Stimulated activated CD8-positive, alpha-beta memory T cell treated with anti-CD3 and anti-CD28 coated beads, Interleukin-12 subunit alpha, Interleukin-12 subunit beta, amount 100 ng/mL, for 24 hours (primary cell): ENCODE data around the gene MAPT.

ENCODE experiments used
- DNase-seq: peaks from one replicate; pipeline ENCODE4 v3.0.0-alpha.2; 2020; ENCODE audit errors: extremely low read depth

The MAPT gene

GRCh38 chr17:45973099-45973780 lies 78.9 kb downstream of the MAPT start:
- no peak for DNase-seq

DNA sequence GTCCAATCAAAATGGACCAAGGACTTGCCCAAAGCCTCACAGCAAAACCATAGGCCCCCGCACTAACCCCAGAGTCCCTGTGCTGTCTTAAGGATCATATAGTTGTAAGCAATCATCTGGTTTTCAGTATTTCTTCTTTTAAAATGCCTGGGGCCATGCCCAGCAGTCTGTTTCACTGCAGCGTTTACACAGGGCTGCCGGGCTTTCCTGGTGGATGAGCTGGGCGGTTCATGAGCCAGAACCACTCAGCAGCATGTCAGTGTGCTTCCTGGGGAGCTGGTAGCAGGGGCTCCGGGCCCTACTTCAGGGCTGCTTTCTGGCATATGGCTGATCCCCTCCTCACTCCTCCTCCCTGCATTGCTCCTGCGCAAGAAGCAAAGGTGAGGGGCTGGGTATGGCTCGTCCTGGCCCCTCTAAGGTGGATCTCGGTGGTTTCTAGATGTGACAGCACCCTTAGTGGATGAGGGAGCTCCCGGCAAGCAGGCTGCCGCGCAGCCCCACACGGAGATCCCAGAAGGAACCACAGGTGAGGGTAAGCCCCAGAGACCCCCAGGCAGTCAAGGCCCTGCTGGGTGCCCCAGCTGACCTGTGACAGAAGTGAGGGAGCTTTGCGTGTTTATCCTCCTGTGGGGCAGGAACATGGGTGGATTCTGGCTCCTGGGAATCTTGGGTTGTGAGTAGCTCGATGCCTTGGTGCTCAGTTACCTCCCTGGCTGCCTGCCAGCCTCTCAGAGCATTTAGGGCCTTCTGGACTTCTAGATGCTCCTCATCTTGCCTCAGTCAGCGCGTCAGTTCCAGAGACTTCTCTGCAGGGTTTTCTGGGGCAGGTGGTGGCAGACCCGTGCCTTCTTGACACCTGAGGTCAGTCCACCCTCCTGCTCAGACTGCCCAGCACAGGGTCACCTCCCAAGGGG lies 79.8 kb downstream of the MAPT start:
- DNase-seq = no peak

DNA sequence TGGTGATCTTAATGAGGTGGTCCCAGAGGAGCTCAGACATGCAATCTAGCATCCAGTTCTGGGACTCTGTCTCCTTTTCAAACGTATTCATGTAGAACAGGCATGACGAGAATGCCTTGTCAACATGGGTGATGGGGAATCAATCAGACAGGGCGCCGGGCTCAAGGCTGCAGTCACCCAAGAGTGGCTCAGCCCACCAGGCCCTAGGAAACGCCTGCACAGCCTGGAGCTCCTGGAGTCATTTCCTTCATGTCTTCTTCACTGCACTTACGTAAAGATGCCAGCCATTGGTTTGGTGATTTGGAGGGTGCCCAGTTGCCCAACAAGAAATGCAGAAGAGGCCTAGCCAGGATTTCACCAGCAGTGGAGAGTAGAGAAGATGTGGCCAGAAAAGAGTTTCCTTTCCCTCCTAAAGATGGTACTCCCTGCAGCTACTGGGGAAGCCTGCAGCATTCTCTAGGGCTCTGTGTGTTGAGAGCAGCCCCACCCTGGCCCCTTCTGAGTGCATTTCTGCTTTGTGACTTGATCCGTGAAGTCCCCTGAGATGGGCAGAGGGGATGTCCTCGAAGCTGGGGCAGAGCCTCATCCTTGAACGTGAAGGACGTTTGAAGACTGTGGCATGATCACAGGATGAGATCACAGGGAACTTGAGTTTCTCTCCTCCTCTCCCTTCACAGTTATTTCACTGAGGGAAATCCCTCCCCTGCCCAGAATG lies 80.7 kb downstream of the MAPT start:
- DNase-seq = no peak

GRCh38 chr17:45975640-45976295 lies 81.4 kb downstream of the MAPT start:
- no peak for DNase-seq

DNA sequence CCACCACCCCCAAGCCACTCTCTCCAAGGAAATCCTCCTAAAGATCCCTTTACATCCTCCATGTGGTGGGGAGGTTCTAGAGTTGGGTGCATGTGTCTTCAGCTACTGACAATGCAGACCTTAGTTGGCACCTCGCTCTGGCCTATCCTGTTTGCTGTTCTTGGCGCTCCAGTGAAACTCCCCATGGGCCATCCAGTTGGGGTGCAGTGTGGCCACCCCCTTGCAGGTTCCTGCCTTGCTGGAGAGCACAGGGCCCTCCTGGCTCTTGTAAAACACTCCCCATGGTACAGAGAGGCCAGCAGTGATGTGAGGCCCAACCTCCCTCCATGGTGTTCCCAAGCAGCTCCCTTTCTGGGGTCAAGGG lies 82.0 kb downstream of the MAPT start:
- DNase-seq = no peak

GRCh38 chr17:45976755-45977505 lies 82.6 kb downstream of the MAPT start:
- no peak for DNase-seq

DNA sequence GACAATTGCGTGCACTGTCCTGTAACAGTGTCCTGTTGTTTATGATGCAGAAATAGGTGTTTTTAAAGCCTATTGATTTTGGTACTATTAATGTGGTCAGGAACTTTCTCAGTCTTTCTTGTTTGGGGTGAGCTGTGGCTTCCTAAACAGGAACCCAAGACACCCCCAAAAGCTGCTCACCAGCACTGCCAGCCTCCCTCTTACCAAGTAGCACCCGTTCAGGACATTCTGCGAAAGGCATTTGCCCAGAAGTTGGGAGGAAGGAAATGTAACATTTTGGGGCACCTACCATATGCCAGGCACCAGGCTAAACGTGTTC lies 83.1 kb downstream of the MAPT start:
- DNase-seq = no peak

GRCh38 chr17:45977976-45978626 lies 83.7 kb downstream of the MAPT start:
- no peak for DNase-seq

DNA sequence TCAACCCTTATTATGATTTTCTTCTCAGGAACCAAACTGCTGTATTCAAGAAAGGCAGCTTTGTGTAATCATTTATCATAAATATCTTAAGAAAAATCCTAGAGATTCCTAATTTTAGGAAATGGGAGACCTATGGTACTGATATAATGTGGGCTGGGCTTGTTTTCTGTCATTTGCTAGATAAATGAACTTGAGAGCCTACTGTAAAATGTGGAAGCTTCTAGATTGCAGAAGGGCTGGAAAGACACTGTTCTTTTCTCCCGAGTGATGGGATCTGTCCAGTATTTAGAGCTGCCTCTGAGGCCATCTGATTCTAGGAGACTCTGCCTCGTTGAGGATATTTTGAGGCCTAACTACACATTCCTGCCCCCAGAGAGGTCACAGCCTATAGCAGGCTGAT lies 84.8 kb downstream of the MAPT start:
- DNase-seq = no peak

DNA sequence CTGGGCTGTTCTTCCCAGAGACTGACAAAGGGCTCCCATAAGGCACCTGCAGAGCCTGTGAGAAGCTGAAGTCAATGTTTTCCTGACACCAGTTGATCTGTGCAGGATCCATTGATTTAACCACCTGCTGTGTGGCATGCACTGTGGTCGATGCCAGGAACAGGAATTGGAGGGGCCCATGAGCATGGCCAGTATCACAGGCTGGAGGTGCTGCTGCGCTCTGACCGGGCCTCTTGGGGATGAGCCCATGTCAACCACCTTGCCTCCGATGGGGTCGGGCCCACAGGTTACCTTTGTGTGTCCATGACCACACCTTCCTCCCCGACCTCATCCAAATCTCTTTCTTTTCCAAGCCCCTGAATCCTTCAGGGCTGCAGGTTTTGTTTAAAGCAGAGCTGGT lies 86.5 kb downstream of the MAPT start:
- no peak for DNase-seq

- DNase-seq = no peak
Measured at GRCh38 chr17:45981306-45981705, 87.0 kb downstream of the MAPT start.

- DNase-seq = no peak
Measured at GRCh38 chr17:45982791-45983613, 88.6 kb downstream of the MAPT start.

GRCh38 chr17:45983614-45984310 lies 89.4 kb downstream of the MAPT start:
- no peak for DNase-seq

DNA sequence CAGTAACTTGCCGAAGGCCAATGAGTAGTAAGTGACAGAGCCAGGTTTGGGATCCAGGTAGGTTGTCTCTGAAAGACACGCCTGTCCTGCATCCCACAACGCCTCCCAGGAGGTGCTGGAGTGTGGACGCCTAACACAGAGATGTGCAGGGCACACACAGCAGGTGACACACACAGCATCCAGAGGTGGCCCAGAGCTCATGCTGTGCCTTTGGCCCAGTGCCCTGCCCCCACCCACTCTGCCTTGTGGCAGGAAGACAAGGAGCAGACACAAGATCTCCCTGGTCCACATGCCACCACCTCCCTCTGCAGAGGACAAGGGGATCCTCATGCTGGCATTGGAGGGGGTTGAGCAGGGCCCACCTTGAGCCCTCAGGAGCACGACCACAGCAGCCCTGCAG lies 90.0 kb downstream of the MAPT start:
- DNase-seq = no peak

DNA sequence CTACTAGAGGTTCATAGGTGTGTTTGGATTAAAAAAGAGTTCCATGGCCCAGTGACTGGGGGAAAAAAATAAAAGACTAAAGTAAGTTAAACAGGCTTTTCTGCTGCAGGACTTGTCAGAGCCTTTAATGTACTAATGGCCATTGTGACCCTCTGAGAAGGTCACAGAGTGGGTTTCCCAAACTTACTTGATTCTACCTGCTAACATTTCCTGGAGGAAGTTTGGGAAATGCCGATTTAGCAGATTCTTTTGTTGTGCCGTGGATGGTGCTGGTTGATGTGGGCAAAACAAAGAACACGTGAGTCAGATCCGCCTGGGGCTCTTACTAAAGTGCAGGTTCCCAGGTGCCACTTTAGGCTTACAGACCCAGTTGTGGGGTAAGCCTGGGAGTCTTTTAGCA lies 91.1 kb downstream of the MAPT start:
- no peak for DNase-seq

GRCh38 chr17:45986056-45986455 lies 91.7 kb downstream of the MAPT start:
- DNase-seq = no peak

GRCh38 chr17:45987706-45988105 lies 93.4 kb downstream of the MAPT start:
- no peak for DNase-seq

GRCh38 chr17:45989759-45990158 lies 95.4 kb downstream of the MAPT start:
- DNase-seq = no peak

DNA sequence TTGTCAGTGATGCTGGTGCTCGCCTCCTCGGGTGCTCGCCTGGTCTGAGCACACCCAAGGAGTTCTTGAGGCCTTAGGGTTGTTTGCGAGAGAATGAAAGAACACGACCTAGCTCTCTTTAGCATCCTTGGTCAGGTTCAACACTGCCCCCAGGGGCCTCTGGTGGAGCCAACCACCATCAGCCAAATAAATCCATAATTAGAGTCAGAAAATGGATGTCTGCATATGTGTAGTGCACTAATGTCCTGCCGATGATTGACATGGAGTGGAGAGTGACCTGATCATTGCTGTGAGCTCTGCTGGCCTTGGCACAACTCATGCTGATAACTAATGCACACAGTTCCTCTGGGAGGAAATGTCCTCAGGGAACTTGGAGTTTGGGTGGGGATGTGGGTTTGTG lies 96.5 kb downstream of the MAPT start:
- no peak for DNase-seq

DNA sequence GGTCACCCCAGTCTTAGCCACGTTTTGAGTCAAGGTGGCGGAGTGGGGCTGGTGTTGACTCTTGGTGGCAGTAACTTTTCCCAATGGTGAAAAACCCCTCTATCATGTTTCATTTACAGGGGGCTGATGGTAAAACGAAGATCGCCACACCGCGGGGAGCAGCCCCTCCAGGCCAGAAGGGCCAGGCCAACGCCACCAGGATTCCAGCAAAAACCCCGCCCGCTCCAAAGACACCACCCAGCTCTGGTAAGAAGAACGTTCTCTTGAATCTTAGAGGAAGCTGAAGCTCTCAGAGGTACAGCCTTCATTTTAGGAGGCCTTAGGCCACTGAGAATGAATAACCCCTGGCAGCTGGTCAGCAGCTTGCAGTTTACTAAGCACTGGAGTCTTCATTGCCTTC lies 97.0 kb downstream of the MAPT start:
- DNase-seq = no peak
